Mucosa of rectum (tissue), 2 donors: ENCODE results near the gene IL4.

Experiments used
- H3K27ac ChIP-seq, 2 donors: one replicate each; pipeline ENCODE4 v1.7.0; 2013; ENCODE audit warnings: inconsistent platforms in 2 of 2, low read depth in 2 of 2, low read length in 2 of 2
- H3K27me3 ChIP-seq, 2 donors: one replicate each; pipeline ENCODE4 v1.7.0; 2013; ENCODE audit warnings: low read length in 2 of 2; ENCODE audit not compliant: control insufficient read depth in 2 of 2, insufficient read depth in 2 of 2
- H3K36me3 ChIP-seq, 2 donors: one replicate each; pipeline ENCODE4 v1.7.0; 2013; ENCODE audit warnings: low read length in 2 of 2; ENCODE audit not compliant: control insufficient read depth in 2 of 2, insufficient read depth in 2 of 2
- H3K4me1 ChIP-seq, 2 donors: one replicate each; pipeline ENCODE4 v1.7.0; 2013; ENCODE audit warnings: low read length in 2 of 2, mild to moderate bottlenecking in 1 of 2; ENCODE audit not compliant: control insufficient read depth in 2 of 2, insufficient read depth in 2 of 2
- H3K4me3 ChIP-seq, 2 donors: one replicate each; pipeline ENCODE4 v1.7.0; 2013; ENCODE audit warnings: low read length in 2 of 2
- H3K9ac ChIP-seq, 2 donors: one replicate each; pipeline ENCODE4 v1.7.0; 2013; ENCODE audit warnings: low read length in 2 of 2, low read depth in 1 of 2, mild to moderate bottlenecking in 1 of 2
- H3K9me3 ChIP-seq, 2 donors: one replicate each; pipeline ENCODE4 v1.7.0; 2013; ENCODE audit warnings: low read length in 2 of 2; ENCODE audit not compliant: control insufficient read depth in 2 of 2
- donor health status: healthy.
- donor health status: Normal muscosa, but diverticular disease.

Gene IL4

GRCh38 chr5:132657676-132658380, 16.0 kb upstream of the IL4 start, which contains the start of gene IL13:
TSS of gene IL13 (plus strand) at chr5:132658173. CDS start at chr5:132658187, 14 bp downstream.
- Histone ChIP-seq H3K4me3 (no peak within 1 kb of the TSS), H3K27ac (no peak within 1 kb of the TSS), H3K4me1 (peaks cover 0 to 4% of the 10 kb centered on the region in 2 donors), H3K36me3 (no peaks in the 10 kb centered on the region), H3K9ac (no peak within 1 kb of the TSS), H3K9me3 (no peaks in the 10 kb centered on the region), H3K27me3 (peaks cover 14 to 24% of the 10 kb centered on the region in 2 donors)

- Histone ChIP-seq H3K9me3 (no peaks in the 10 kb centered on the region), H3K4me3 (no peak overlapping the region), H3K27ac (no peak overlapping the region)
Observed at GRCh38 chr5:132658381-132659302, 15.1 kb upstream of the IL4 start.

GRCh38 chr5:132659598-132660493, 13.9 kb upstream of the IL4 start:
- Histone ChIP-seq H3K36me3 (no peaks in the 10 kb centered on the region), H3K4me3 (no peak overlapping the region), H3K9me3 (no peaks in the 10 kb centered on the region), H3K27me3 (peaks cover 4 to 15% of the 10 kb centered on the region in 2 donors), H3K27ac (no peak overlapping the region), H3K9ac (no peak overlapping the region), H3K4me1 (peaks cover 0 to 9% of the 10 kb centered on the region in 2 donors)

More at GRCh38 chr5:132658381-132659302, 15.1 kb upstream of the IL4 start:
- Histone ChIP-seq H3K36me3 (no peaks in the 10 kb centered on the region), H3K9ac (no peak overlapping the region), H3K27me3 (peaks cover 11 to 20% of the 10 kb centered on the region in 2 donors), H3K4me1 (peaks cover 0 to 4% of the 10 kb centered on the region in 2 donors)

DNA sequence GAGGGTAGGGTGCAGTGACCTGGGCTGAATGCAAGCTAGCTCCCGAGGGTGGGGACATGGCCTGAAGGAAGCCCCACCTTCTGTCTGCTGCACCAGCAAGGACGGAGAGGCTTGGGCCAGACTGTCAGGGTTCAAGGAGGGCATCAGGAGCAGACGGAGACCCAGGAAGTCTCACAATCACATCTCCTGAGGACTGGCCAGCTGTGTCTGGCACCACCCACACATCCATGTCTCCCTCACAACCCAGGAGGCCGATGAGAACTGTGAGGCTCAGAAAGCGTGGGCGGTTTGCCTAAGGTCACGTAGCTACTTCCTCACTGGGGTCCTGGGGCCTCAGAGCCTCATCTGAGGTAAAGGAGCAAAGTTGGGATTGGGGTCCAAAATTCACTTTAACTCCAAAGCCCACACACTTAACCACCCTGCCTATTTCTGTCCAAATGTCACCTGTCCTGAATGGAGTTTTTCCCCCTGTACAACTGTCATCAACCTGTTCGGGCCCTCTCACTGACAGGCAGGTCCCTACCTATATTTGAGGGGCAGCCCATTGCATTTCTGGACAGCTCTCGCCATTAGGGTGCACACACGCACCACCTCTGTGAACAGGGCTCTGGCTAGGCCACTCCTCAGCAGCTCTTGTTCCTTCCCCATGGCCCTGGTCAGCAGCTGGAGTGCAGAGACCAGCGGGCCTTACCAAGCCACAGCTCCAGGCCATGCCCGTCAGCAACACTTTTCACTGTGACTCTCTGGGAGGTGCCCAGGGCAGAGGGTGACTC, 12.4 kb upstream of the IL4 start:
- H3K4me3 ChIP-seq: no peak overlapping the region
- H3K4me1 ChIP-seq: peaks cover 0 to 5% of the 10 kb centered on the region in 2 donors
- H3K9ac ChIP-seq: no peak overlapping the region
- peaks cover 0 to 6% of the 10 kb centered on the region in 2 donors for H3K27me3 ChIP-seq
- H3K9me3 ChIP-seq: no peaks in the 10 kb centered on the region
- no peak overlapping the region for H3K27ac ChIP-seq
- no peaks in the 10 kb centered on the region for H3K36me3 ChIP-seq

DNA sequence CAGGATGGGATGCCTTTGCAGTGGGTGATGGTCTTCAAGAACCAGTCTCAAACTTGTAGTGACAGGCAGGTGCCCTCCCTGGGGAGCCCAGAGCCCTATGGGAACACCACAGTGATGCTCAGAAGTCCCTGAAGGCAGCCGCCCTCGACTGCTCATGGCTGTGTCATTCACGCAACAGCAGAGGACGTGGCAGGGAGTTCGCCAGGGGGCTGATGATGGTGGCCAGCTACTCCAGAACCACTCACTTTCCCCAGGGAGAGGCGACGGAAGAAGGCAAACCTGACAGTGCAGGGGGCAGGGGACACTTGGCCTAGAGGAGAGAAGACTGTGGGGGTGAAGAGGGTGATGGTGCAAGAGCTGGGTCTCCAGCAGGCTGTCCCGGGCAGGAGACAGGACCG, 11.8 kb upstream of the IL4 start:
- H3K4me3 ChIP-seq: no peak overlapping the region
- no peaks in the 10 kb centered on the region for H3K9me3 ChIP-seq
- H3K27ac ChIP-seq: no peak overlapping the region
- no peaks in the 10 kb centered on the region for H3K36me3 ChIP-seq
- peaks cover 0 to 5% of the 10 kb centered on the region in 2 donors for H3K4me1 ChIP-seq
- H3K9ac ChIP-seq: no peak overlapping the region
- H3K27me3 ChIP-seq: peaks cover 0 to under 1% of the 10 kb centered on the region in 2 donors

GRCh38 chr5:132662925-132663770, 10.6 kb upstream of the IL4 start:
- Histone ChIP-seq H3K9me3 (no peaks in the 10 kb centered on the region), H3K36me3 (no peaks in the 10 kb centered on the region), H3K27me3 (no peaks in the 10 kb centered on the region), H3K27ac (no peak overlapping the region), H3K4me3 (no peak overlapping the region), H3K9ac (no peak overlapping the region), H3K4me1 (peaks cover 0 to 5% of the 10 kb centered on the region in 2 donors)

DNA sequence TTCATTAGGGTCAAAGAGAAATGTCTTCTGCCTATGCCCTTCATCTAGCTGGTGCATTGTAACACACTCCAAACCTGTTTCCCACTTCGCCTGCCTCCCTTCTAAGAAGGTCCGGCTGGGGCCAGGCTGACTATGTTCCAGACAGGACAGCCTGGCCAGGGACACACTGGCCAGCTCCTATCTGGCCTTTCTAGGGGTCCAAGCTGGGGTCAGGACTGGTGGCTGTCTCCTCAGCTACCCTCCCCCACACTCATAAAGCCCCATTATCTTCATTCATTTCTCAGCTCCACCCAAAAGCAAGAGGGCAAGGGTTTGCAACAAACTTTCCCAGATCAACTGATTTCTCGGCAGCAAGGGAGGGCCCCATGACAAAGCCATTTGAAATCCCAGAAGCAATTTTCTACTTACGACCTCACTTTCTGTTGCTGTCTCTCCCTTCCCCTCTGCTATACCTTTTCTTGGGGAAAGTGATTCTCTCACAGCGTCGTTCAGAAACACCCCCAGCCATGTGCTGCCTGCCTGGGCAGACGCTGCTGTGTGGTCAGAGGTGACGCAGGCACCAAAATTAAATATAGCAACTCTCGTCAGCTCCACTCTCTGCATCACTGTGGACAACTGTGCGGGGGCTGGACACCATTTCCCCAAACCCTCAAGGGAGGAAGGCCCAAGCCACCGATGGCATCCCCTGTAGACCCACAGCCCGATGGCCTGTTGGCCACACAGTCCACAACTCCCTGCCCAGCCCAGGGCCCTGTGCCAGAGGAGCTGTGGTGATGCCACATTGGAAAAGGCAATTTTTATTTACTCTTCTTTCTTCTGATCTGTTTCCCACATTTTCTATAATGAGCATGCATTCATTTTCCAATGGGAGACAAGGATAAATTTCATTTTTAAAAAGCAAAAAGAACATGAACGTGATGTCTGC, 9.8 kb upstream of the IL4 start:
- H3K4me1 ChIP-seq: peaks cover 0 to 5% of the 10 kb centered on the region in 2 donors
- no peak overlapping the region for H3K27ac ChIP-seq
- no peak overlapping the region for H3K9ac ChIP-seq
- no peak overlapping the region for H3K4me3 ChIP-seq
- no peaks in the 10 kb centered on the region for H3K27me3 ChIP-seq
- H3K9me3 ChIP-seq: no peaks in the 10 kb centered on the region
- H3K36me3 ChIP-seq: no peaks in the 10 kb centered on the region

DNA sequence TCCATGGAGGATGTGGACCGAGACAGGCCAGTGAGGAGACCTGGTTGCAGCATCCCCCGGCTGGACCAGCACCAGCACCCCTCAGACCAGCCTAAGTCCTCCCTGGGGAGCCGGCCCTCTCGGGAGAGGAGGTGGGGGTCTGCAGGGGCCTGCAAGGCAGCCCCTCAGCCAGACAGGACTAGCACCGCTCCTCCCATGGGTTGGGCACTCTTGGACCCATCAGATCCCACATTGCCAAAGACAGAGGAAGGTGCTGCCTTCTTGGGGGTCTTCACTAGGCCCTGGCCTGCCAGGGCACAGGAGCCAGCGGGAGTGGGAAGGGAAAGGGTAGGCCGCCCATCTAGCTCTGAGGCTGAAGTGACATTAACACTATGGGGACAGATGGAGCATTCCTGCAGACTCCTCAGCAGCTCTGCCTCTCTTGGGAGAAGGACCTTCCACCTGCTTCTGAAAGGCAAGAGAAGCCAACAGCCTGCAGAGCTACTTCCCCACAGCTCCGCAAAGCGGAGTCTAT, 9.0 kb upstream of the IL4 start:
- Histone ChIP-seq H3K4me3 (no peak overlapping the region), H3K9ac (no peak overlapping the region), H3K9me3 (no peaks in the 10 kb centered on the region), H3K36me3 (no peaks in the 10 kb centered on the region), H3K27ac (no peak overlapping the region), H3K27me3 (no peaks in the 10 kb centered on the region), H3K4me1 (peaks cover 0 to 5% of the 10 kb centered on the region in 2 donors)
